Measurements from ENCODE around the gene ADORA2B.
"Not testable (repeated sequence)": the region's sequence is repeated elsewhere in the genome, so short reads cannot be mapped to it uniquely, and the experiment has no call there.

ADORA2B gene

DNA sequence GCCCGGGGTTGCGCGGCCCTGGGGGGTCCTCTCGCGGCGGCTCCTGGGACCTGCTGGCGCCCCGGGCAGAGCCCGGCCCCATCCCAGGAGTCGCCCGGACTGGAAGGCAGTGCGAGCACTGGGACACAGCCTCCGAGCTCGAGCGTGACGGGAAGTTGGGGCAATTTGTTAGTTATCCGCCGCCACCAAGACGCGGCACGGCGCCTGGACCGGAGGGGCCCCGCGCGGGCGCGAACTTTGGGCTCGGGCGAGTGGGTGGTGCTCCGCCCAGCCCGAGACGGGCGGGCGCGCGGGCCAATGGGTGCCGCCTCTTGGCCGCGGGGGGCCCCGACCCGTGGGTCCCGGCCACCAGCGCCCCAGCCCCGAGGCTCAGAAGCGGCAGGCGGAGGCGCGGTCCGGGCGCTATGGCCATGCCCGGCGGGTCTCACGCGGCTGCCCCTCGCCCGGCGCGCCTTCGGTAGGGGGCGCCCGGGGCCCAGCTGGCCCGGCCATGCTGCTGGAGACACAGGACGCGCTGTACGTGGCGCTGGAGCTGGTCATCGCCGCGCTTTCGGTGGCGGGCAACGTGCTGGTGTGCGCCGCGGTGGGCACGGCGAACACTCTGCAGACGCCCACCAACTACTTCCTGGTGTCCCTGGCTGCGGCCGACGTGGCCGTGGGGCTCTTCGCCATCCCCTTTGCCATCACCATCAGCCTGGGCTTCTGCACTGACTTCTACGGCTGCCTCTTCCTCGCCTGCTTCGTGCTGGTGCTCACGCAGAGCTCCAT lies at the start of gene ADORA2B:
TSS of gene ADORA2B (plus strand) at position 372 of the 768 bp plus-strand sequence. CDS start at position 491, 119 bp downstream.
- DNase-seq (ENCODE audit: low read depth in 2 of 2) = peak in 1 of 2 experiments; percentile 45

DNA sequence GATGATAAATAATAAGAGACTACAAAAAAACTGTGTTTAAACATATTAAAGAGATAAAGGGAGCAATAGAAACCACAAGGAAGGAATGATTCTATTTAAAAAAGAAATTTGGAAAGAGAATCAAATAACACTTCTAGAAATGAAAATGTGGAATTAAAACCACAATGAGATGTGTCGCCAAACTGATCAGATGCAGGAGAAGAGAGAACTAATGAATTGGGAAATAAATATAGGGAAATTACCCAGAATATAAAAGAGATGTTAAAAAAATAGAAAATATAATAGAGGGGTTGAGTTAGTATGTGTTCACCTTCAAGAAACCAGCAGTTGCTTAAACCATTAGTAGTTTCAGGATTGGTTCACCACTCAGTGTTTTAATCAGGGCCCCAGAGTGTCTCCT lies 48.7 kb upstream of the ADORA2B start:
- no peak for DNase-seq (ENCODE audit: low read depth in 2 of 2)

DNA sequence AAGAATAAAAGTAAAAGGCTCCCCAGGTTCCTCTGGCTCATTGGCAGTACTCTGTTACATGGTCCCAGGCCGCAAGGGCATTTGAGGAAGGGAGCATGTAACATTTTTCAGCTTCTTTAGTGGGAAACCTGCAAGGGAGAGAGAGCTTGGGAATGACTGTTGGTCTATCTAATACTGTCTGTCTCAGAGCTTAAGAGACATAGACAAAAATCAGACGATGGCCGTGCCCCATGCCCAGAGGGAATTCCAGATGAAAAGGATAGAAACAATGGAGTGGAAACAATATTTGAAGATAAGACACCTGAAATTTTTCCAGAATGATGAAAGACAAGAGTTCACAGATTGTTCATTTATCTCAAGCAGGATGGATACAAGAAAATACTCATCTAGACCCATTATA lies 48.1 kb upstream of the ADORA2B start:
- DNase-seq (ENCODE audit: low read depth in 2 of 2) = no peak

- not testable (repeated sequence) for DNase-seq (ENCODE audit: low read depth in 2 of 2)
Measured at GRCh38 chr17:15899596-15899995, 45.3 kb upstream of the ADORA2B start.

DNA sequence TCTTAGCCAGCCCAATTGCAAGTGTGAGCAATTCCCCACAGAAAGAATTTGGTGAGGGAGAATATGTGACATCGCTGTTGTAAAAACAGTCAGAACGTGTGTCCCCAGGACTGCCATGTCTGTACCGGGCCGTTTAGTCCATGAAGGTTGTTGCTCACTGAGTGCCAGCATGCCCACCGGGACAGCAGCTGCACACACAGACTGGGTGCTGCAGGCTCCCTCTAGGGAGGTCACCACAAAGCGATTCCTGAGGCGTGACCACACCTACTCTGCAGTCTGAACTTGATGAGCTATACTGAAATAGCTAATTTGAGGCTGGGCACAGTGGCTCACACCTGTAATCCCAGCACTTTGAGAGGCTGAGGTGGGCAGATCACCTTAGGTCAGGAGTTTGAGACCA lies 44.1 kb upstream of the ADORA2B start:
- no peak for DNase-seq (ENCODE audit: low read depth in 2 of 2)

DNA sequence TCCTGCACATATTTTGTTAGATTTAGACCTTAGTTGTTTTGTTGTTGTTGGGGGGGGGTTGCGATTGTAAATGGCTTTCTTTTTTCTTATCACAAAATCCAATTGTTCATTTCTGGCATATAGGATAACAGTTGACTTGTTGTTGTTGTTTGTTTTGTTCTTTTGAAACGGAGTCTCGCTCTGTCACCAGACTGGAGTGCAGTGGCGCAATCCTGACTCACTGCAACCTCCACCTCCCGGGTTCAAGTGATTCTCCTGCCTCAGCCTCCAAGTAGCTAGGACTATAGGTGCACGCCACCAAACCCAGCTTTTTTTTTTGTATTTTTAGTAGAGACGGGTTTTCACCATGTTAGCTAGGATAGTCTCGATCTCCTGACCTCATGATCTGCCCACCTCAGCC lies 39.7 kb upstream of the ADORA2B start:
- DNase-seq (ENCODE audit: low read depth in 2 of 2) = not testable (repeated sequence)

- DNase-seq (ENCODE audit: low read depth in 2 of 2) = no peak
Measured at GRCh38 chr17:15907290-15907689, 37.6 kb upstream of the ADORA2B start.

DNA sequence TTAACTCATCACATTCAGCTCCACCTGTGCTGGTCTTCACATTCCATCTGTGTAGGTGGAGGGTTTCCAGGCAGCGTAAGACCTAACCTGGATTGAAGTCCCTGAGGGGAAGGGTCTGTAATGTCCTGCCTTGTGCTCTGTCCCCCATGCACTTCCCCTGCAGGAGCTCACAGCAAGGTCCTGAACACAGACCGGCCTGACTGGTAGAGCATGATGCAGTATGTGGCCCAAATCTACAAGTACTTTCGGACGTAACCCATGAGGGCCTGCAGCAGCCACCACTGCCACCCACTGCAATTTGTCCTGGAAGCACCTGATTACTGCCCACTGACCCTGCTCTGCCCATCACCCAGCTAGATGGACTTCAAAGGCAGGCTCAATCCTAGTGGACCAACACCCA lies 36.6 kb upstream of the ADORA2B start:
- DNase-seq (ENCODE audit: low read depth in 2 of 2) = no peak

DNA sequence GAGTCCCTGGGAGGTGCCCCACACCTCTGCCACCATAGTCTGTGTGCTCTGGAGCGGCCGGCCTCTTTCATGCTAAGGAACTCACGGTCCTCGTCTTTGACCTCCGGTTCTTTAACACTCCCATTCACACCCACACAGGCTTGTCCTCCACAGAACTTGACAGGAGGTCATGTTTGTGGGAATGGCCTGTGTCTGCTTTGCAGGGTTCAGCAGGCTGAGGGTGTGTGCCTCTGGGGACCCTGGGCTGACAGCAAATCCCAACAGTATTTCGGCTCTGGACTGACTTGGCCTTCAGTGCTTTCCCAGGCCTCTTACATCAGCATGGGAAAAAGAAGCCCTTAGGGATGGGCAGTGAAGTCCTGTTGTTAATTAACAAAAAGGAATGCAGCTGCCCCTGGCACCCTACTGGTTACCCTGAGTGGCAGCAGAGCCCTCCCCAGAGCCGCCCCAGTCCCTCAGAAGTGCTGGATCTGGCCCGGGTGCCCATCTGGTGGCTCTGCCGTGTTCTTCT lies 35.4 kb upstream of the ADORA2B start:
- DNase-seq (ENCODE audit: low read depth in 2 of 2) = no peak

DNA sequence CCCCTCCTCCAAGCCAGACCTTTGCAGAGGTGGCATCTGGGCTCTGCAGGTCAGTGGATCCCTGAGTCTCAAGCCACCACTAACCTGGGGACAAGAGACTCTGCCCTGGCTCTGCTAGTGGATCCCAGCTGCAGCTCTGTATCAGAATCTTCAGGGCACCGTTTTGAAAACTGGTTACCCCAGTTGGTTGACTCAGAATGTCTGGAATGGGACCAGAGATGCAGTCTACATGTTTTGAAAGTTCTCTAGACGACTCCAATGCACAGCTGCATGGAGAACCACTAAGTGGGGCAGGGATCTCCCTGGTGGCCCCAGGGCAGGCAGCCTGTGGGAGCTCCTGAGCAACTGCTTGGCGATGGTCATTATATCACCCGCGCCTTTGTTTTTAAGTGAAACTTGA lies 34.1 kb upstream of the ADORA2B start:
- no peak for DNase-seq (ENCODE audit: low read depth in 2 of 2)

GRCh38 chr17:15911701-15912100 lies 33.2 kb upstream of the ADORA2B start:
- DNase-seq (ENCODE audit: low read depth in 2 of 2) = not testable (repeated sequence)

DNA sequence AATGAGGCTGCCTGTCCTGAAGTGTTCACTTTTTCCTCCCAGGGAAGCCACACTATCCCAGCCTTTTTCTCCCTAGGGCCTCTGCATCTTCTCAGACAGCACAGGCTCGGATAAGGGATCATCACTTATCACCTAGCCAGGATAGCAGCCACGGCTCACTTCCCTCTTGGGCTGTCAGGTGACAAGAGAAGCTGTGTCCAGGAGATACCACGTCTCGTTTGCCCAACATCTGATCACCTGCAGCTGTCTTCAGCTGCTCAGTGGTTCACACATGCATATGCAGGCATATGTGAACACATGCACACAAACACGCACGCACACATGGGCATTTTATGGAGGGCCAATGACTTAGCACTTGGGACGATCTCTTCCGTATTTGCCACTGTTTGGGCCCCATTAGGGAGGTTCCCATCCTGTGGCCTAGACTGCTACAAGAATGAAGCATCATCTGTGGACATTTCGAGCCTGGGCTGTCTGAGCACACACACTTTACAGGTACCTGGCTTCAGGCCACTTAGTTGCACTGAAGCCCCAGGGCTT lies 32.4 kb upstream of the ADORA2B start:
- DNase-seq (ENCODE audit: low read depth in 2 of 2) = no peak

GRCh38 chr17:15913826-15914225 lies 31.1 kb upstream of the ADORA2B start:
- no peak for DNase-seq (ENCODE audit: low read depth in 2 of 2)

DNA sequence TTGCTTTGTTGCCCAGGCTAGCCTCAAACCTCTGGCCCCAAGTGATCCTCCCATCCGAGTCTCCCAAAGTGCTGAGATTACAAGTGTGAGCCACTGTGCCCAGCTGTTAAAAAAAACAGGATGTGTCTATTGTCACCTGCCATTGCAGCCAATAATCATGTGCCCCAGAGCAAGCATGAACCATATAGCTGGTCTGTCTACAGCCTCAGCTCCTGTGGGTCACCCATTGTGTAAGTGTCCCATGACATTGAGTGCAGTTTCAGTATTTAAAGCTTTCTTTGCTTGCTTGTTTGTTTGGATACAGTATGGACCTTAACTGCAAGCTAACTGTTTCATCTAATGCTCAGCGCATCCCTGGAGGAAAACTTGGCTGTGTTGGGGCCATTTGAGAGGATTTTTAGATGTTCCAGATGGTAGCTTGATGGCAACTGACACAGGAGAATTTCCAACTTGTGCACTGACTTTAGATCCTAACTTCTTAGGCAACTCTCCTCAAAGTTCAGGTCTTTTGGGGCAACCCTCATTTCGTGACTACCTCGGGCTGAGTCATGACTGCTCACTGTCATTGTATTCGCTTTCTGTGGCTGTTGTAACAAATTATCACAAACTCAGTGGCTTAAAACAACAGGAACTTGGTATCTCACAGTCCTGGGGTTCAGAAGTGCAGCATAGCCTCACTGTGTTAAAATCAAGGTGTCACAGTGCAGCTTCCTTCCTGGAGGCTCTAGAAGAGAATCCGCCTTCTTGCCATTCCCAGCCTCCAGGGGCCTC lies 30.3 kb upstream of the ADORA2B start:
- no peak for DNase-seq (ENCODE audit: low read depth in 2 of 2)

DNA sequence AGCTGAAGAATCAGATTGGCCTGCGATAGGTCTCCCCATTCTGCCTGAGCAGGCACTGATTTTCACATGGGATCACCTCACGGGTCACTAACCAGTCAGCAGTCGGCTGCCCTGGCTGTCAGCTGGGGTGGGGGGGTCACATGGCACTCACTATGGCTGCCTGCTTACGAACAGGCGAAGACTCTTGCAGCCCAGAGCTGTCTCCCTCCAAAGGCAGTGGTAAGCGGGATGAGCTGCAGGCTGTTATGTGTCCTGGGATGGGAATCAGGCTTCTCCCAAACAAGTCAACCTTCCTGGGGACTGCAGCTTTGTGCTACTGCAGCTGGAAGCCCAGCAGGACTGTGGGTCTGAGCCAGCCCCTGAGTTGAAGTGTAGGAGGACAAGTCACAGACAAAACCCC lies 29.0 kb upstream of the ADORA2B start:
- DNase-seq (ENCODE audit: low read depth in 2 of 2) = no peak

DNA sequence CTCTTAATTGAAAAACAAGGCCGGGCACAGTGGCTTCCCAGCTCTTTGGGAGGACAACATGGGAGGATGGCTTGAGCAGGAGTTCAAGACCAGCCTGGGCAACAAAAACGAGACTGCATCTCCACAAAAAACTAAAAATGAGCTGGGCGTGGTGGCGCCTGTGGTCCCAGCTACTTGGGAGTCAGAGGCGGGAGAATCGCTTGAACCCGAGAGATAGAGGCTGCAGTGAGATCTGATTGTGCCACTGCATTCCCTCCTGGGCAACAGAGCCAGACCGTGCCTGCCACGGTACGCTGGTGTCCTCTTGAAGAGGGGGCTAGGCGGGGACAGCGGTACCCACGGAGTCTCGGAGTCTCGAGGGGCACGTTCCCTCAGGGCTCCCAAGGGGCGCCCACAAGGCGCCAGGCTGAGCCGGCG lies 27.9 kb upstream of the ADORA2B start:
- DNase-seq (ENCODE audit: low read depth in 2 of 2) = no peak

DNA sequence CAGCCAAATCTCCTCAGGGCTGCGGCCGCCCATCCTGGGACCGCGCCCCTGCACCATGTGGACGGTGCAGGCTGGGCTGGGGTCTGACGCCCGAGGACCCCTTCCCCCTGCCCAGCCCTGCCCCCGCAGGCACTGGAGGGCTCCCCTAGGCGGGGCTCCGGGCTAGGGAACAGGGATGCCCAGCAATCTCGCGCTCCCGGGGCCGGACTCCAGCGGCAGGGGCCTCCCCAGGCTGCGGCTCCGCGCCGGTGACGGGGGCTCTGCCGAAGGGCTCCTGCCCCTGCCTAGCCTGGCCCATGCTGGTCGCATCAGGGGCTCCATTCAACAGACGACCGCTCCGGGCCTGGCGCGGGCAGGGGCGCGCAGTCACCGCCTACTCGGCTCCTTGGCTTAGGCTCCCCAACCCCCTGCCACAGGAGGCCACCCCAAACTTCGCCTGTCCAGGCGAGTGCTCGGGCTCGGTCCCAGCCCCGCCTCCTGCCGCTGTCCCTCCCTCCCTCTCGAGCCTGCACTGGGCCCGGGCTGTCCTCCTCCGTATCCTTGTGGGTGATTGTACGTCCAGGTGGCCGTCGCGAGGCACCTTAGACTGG lies 27.4 kb upstream of the ADORA2B start:
- no peak for DNase-seq (ENCODE audit: low read depth in 2 of 2)

DNA sequence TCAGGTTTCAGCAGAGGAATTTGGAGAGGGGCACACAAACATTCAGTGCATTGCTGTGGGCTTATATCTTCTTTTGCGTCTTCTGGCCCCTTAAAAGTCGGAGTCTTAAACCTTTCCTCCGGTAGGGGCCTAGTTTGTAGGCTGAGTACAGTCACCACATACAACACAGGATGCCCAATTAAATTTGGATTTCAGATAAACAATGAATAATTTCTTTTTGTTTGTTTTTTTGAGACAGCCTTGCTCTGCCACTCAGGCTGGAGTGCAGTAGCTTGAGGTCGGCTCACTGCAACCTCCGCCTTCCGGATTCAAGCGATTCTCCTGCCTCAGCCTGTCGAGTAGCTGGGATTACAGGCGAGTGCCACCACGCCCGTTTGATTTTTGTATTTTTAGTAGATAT lies 26.7 kb upstream of the ADORA2B start:
- no peak for DNase-seq (ENCODE audit: low read depth in 2 of 2)

- no peak for DNase-seq (ENCODE audit: low read depth in 2 of 2)
Measured at GRCh38 chr17:15918661-15919259, 26.2 kb upstream of the ADORA2B start.

GRCh38 chr17:15919466-15919865 lies 25.5 kb upstream of the ADORA2B start:
- DNase-seq (ENCODE audit: low read depth in 2 of 2) = no peak

DNA sequence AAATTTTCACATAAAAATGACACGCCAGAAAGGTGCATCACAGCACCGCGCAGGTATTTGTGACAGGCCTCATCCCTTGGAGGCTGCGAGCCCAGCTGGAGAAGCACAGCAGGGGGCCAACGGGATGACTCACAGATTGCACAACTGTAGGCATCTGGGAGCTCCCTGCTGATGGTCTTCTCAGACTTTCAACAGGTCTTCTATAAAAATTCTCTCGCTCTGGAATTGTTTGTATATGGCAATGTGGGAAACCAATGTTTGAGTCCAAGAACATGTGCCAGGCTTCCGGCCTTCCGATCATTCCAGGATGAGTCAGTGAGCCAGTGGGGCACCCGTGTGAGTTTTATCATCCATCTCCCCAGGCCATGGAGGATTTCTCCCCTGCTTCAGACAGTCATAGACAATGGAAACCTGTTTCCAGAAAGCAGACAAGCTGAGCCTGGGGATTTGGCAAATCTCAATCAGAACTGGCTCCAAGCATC lies 24.1 kb upstream of the ADORA2B start:
- no peak for DNase-seq (ENCODE audit: low read depth in 2 of 2)

DNA sequence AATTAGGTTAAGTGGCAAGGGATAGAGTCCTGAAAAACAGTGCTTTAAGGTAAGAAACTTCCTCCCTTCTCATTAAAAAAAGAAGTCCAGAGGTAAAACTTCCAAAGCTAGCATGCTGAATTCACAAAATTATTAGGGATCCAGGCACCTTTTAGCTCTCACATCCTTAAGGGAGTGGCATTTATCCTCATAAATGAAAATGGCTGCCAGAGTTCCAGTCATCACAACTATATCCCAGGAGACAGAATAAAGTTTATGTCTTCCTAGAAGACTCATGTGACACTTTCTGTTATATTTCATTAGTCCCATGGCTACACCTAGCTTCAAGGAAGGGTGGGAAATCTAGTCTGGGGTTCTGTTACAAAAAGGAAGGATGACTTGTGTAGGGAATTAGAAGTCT lies 23.3 kb upstream of the ADORA2B start:
- DNase-seq (ENCODE audit: low read depth in 2 of 2) = no peak

All from stimulated activated CD4-positive, alpha-beta T cell treated with anti-CD3 and anti-CD28 coated beads, Interleukin-12 subunit alpha, Interleukin-12 subunit beta, amount 100 ng/mL, for 24 hours (primary cell).